AG09309 (cell line): ENCODE data around the gene PPM1G.

ENCODE experiments used
- DNase-seq: peaks from one replicate; pipeline ENCODE4 v3.0.0-alpha.2; 2010; ENCODE audit warnings: low read depth
- H3K4me3 ChIP-seq: 2 replicates; pipeline ENCODE4 v1.5.1; 2011; ENCODE audit warnings: mild to moderate bottlenecking, low read depth, low read length, moderate library complexity; ENCODE audit not compliant: control insufficient read depth
- CTCF ChIP-seq: IDR thresholded peaks from 2 replicates; pipeline ENCODE4 v1.5.1; 2011; ENCODE audit warnings: mild to moderate bottlenecking, low read depth, low read length, inconsistent platforms; ENCODE audit not compliant: insufficient read depth, control insufficient read depth; ENCODE audit errors: missing control alignments

PPM1G gene

DNA sequence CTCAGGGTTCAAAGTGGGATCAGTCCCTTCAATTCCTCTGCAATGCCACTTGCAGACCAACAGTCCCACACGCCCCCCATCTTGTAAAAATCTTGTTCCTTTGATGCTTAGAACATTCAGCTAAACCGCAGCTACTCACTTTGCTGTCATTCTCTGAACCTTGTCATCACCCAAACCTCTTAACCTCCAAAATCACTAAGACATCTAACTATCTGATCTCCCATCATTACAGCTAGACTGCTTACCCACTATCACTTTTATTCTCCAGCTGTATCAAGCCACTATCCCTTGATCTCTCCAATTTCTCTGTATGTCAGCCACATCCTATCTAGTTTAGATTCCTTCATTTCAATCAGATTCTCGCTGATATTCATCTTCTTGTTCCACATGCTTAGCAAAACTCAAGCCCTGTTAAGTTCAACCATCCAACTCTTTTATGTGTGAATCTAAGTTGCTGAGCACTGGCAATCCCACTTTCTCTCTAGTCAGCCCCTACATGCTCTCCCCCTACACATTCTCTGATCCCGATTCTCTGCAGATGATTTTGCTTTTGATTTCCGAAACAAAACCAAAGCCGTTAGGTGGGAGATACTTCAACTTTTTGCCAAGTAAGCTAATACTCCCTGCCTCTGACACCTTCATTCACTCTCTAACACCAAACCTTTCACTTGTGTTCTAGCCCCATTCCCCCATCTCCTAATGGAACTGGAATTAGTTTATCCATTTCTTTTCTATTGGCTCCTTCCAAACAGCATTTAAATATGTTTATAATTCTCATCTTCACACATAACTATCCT, 57.4 kb downstream of the PPM1G start:
- no peak for DNase-seq
- TF ChIP-seq CTCF: no peak
- no peak overlapping the region for H3K4me3 ChIP-seq

GRCh38 chr2:27350106-27350693, 59.2 kb downstream of the PPM1G start:
- TF ChIP-seq CTCF: no peak
- no peak for DNase-seq
- no peak overlapping the region for H3K4me3 ChIP-seq

DNA sequence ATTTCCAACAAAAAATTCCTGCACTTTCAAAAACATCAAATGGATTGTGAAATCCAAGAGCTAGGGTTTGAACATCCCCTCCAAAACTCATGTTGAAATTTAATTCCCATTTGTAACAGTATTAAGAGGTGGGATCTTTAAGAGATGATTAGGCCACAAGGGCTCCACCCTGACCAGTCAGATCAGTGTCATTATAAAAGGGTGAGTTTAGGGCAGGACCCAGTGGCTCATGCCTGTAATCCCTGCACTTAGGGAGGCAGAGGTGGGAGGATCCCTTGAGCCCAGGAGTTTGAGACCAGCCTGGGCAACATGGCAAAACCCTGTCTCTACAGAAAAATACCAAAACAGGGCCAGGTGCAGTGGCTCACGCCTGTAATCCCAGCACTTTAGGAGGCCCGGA, 61.8 kb downstream of the PPM1G start:
- TF ChIP-seq CTCF: no peak
- no peak for DNase-seq
- H3K4me3 ChIP-seq: no peak overlapping the region

DNA sequence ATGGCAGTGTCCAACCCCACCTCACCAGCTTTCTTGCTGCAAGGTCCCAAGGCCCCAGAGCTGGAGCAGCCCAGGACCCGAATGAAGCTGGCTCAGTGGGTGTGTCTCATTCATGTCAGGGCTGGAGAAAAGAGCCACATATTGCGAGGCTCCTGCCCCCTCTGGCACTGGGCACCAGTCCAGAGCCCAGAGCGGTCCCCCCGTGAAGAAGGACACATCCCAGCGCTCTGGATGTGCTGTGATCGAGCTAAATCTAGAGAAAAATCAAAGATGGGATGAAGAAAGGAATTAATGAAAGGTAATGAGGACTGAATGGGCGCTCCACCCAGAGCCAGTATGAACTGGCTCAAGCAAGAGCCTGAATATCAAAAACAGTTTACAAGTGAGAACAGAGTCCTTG, 73.2 kb downstream of the PPM1G start:
- no peak overlapping the region for H3K4me3 ChIP-seq
- DNase-seq: no peak
- TF ChIP-seq CTCF: no peak

- TF ChIP-seq CTCF: no peak
- no peak overlapping the region for H3K4me3 ChIP-seq
- no peak for DNase-seq
Measured at GRCh38 chr2:27335311-27335710, 74.1 kb downstream of the PPM1G start.
